SK-N-SH (cell line): ENCODE results near the gene HOXA4. TPM values are rescaled to one million over a fixed set of nuclear protein-coding genes. Genes with fewer than 3 reads are reported as not detected.

Experiments
- CTCF ChIA-PET: fragments of 300-600, 350-600 bp; formaldehyde crosslinking; extraction: SDS; loops from one replicate; lab custom pipeline; 2021; lab: Yijun Ruan, JAX
- POLR2A ChIA-PET: fragments of 350-600 bp; sonication (Branson Sonifier 250); formaldehyde crosslinking; extraction: SDS; loops from one replicate; lab custom pipeline; 2020; ENCODE audit warnings: antibody characterized with exemption, inconsistent platforms; lab: Yijun Ruan, JAX
- DNase-seq: peaks from one replicate; pipeline ENCODE4 v3.0.0; 2012
- H2AFZ ChIP-seq: fragments of 200-600 bp; sonication (generic); 2 replicates; pipeline ENCODE4 v1.8.1; 2016; ENCODE audit warnings: antibody characterized with exemption, mild to moderate bottlenecking, low read depth
- H3F3A ChIP-seq: fragments of 200-600 bp; sonication (generic); replicated peaks from 2 replicates; pipeline ENCODE3; 2016; ENCODE audit warnings: antibody characterized with exemption, mild to moderate bottlenecking; ENCODE audit not compliant: insufficient read depth
- H3K27ac ChIP-seq, 2 experiments: fragments of 200-500 bp in 1 of 2; fragments of 200-600 bp in 1 of 2; sonication (Bioruptor generic) in 1 of 2; sonication (generic), shearing (Covaris generic) in 1 of 2; 2 replicates each; pipeline versions ENCODE4 v1.5.1 to v1.6.1; 2014 to 2016; ENCODE audit warnings: low read depth in 2 of 2, inconsistent platforms in 1 of 2, low read length in 1 of 2, mild to moderate bottlenecking in 1 of 2, mixed read lengths in 1 of 2
- H3K27me3 ChIP-seq: fragments of 200-600 bp; sonication (generic), shearing (Covaris generic); 2 replicates; pipeline ENCODE4 v1.6.1; 2016; ENCODE audit warnings: mixed run types; ENCODE audit not compliant: insufficient read depth
- H3K36me3 ChIP-seq, 2 experiments: fragments of 200-500 bp in 1 of 2; fragments of 200-600 bp in 1 of 2; sonication (Bioruptor generic) in 1 of 2; sonication (generic) in 1 of 2; replicated peaks in 1 of 2; 2 replicates each; pipeline versions ENCODE3 to v1.5.1; 2014 to 2016; ENCODE audit warnings: low read length in 1 of 2, mild to moderate bottlenecking in 1 of 2; ENCODE audit not compliant: insufficient read depth in 2 of 2, control insufficient read depth in 1 of 2
- H3K4me1 ChIP-seq, 2 experiments: fragments of 200-500 bp in 1 of 2; fragments of 200-600 bp in 1 of 2; sonication (Bioruptor generic) in 1 of 2; sonication (generic), shearing (Covaris generic) in 1 of 2; 2 replicates each; pipeline versions ENCODE4 v1.5.1 to v1.6.1; 2014 to 2016; ENCODE audit warnings: low read depth in 1 of 2, low read length in 1 of 2, mixed run types in 1 of 2; ENCODE audit not compliant: insufficient read depth in 2 of 2, control insufficient read depth in 1 of 2
- H3K4me2 ChIP-seq: fragments of 200-600 bp; sonication (generic), shearing (Covaris generic); 2 replicates; pipeline ENCODE4 v1.6.1; 2017; ENCODE audit warnings: mixed run types
- H3K4me3 ChIP-seq, 2 experiments: fragments of 200-500 bp in 1 of 2; fragments of 200-600 bp in 1 of 2; sonication (Bioruptor generic) in 1 of 2; sonication (generic), shearing (Covaris generic) in 1 of 2; 2 replicates each; pipeline versions ENCODE4 v1.5.1 to v1.8.1; 2014 to 2016; ENCODE audit warnings: low read depth in 2 of 2, inconsistent platforms in 1 of 2, low read length in 1 of 2, mild to moderate bottlenecking in 1 of 2, mixed read lengths in 1 of 2, moderate library complexity in 1 of 2
- H3K79me2 ChIP-seq: fragments of 200-600 bp; sonication (generic); 2 replicates; pipeline ENCODE4 v1.8.1; 2017; ENCODE audit warnings: mild to moderate bottlenecking; ENCODE audit not compliant: insufficient read depth
- H3K9ac ChIP-seq: fragments of 200-600 bp; sonication (generic); 2 replicates; pipeline ENCODE4 v1.6.1; 2017; ENCODE audit warnings: mixed run types
- H3K9me2 ChIP-seq: fragments of 200-600 bp; sonication (generic); 2 replicates; pipeline ENCODE4 v1.6.1; 2017; ENCODE audit warnings: mixed run types
- H3K9me3 ChIP-seq: fragments of 200-600 bp; sonication (generic); 2 replicates; pipeline ENCODE4 v1.6.1; 2017; ENCODE audit warnings: mixed run types, mild to moderate bottlenecking, moderate library complexity
- H4K20me1 ChIP-seq: fragments of 200-600 bp; sonication (generic); 2 replicates; pipeline ENCODE4 v1.6.1; 2017; ENCODE audit warnings: mild to moderate bottlenecking, mixed run types; ENCODE audit not compliant: insufficient read depth
- CHD2 ChIP-seq: fragments of 150-350 bp; IDR thresholded peaks from 2 replicates; pipeline ENCODE4 v1.6.1; 2018; ENCODE audit warnings: low read length; ENCODE audit not compliant: partially characterized antibody
- CTCF ChIP-seq: fragments of 200-600 bp; sonication (generic); IDR thresholded peaks from 2 replicates; pipeline ENCODE4 v1.6.1; 2017; ENCODE audit warnings: antibody characterized with exemption, mild to moderate bottlenecking, moderate library complexity
- ELF1 ChIP-seq: IDR thresholded peaks from 2 replicates; pipeline ENCODE4 v1.4.0; 2012
- EP300 ChIP-seq, 2 experiments: IDR thresholded peaks; 2 replicates each; pipeline versions ENCODE4 v1.4.0 to v1.6.1; 2012; ENCODE audit warnings: borderline replicate concordance in 1 of 2, low read depth in 1 of 2, low read length in 1 of 2
- FOSL2 ChIP-seq: IDR thresholded peaks from 2 replicates; pipeline ENCODE4 v1.4.0; 2012; ENCODE audit warnings: low read depth, mild to moderate bottlenecking, moderate library complexity, borderline replicate concordance
- FOXM1 ChIP-seq: IDR thresholded peaks from 2 replicates; pipeline ENCODE4 v1.4.0; 2012; ENCODE audit warnings: low read depth, mild to moderate bottlenecking
- GATA2 ChIP-seq: sonication (generic); formaldehyde crosslinking; IDR thresholded peaks from 2 replicates; pipeline ENCODE4 v1.5.0; 2020; ENCODE audit warnings: mild to moderate bottlenecking, missing genetic modification reagents
- MAX ChIP-seq: IDR thresholded peaks from 2 replicates; pipeline ENCODE4 v1.4.0; 2012; ENCODE audit warnings: low read depth
- MEF2A ChIP-seq: IDR thresholded peaks from 2 replicates; pipeline ENCODE4 v1.4.0; 2012; ENCODE audit warnings: low read depth, borderline replicate concordance
- POLR2AphosphoS5 ChIP-seq: IDR thresholded peaks from 2 replicates; pipeline ENCODE4 v1.6.1; 2012; ENCODE audit warnings: low read depth, low read length
- RFX5 ChIP-seq: IDR thresholded peaks from 2 replicates; pipeline ENCODE4 v1.6.1; 2012; ENCODE audit warnings: mild to moderate bottlenecking, improper control_type of control experiment, low read length
- SMC3 ChIP-seq: IDR thresholded peaks from 2 replicates; pipeline ENCODE4 v1.6.1; 2012; ENCODE audit warnings: low read depth, low read length, improper control_type of control experiment
- TAF1 ChIP-seq: IDR thresholded peaks from 2 replicates; pipeline ENCODE4 v1.6.1; 2012; ENCODE audit warnings: low read depth, mild to moderate bottlenecking, low read length, moderate library complexity, borderline replicate concordance
- USF1 ChIP-seq: IDR thresholded peaks from 2 replicates; pipeline ENCODE4 v1.4.0; 2012; ENCODE audit warnings: low read depth, borderline replicate concordance
- USF2 ChIP-seq: fragments of 150-350 bp; IDR thresholded peaks from 2 replicates; pipeline ENCODE4 v1.6.1; 2017; ENCODE audit warnings: antibody characterized with exemption, low read length, low read depth, borderline replicate concordance
- ZBTB33 ChIP-seq: IDR thresholded peaks from 2 replicates; pipeline ENCODE4 v1.4.0; 2012; ENCODE audit warnings: low read depth, borderline replicate concordance
- WGBS: methylation state at CpG from one replicate; pipeline ENCODE4 v1.1.6; 2017; ENCODE audit warnings: low lambda C conversion rate; 5-methylcytosine and 5-hydroxymethylcytosine counted together
- polyA plus RNA-seq, 3 experiments: library from polyadenylated mRNA; depleted of rRNA; stranded (reverse); fragments of >200 nt; gene quantifications; 2 replicates each; pipeline ENCODE4 v1.2.3, GENCODE V29; 2012

The HOXA4 gene
- polyA plus RNA-seq, 1 of the 3 experiments (the other 2 are of a cell fraction), result not detected

DNA sequence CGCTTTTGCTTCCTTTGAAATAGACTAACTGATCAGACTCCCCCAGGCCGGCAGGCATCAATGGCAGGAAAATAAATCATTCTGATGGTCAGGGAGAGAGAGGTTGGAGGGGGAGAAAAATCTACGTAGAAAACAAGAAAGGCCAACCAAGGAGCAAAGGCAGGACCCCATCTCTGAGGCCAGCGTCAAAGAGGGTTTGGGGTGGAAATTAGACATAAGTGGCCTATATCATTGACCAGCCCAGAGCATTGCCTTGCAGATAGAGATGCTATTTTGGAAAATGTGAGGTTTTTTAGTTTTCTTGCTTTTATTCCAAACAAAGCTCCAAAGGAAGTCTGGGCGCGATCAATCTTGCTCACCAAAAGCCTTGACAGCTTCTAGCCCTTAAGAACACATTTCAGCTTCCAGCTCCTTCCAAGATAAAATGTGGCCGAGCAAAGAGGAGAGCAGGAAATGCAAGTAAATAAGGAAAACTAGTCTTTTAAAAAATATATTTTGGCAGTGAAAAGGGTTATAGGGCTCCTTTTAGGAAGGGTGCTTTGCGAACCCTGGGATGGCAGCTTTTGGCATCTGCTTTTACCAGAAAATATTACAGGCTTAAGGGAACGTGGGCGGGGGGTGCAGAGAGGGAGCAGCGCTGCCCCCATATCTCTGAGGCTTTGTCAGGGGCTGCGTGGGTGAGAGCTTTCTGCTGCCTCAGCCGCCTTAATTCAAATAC is 26.1 kb downstream of the HOXA4 start:
- Histone ChIP-seq H3K9me3 (no peaks in the 10 kb centered on the region), H3K36me3 (no peaks in the 10 kb centered on the region), H3K9ac (no peak overlapping the region), H3K79me2 (no peaks in the 10 kb centered on the region), H3K27me3 (peaks cover 100% of the 10 kb centered on the region), H4K20me1 (no peaks in the 10 kb centered on the region), H3F3A (no peaks in the 10 kb centered on the region), H3K4me3 (no peak overlapping the region), H3K27ac (no peak overlapping the region), H3K4me2 (no peak overlapping the region), H3K4me1 (no peaks in the 10 kb centered on the region; a peak in 1 of 4 replicates), H2AFZ (no peak overlapping the region), H3K9me2 (no peaks in the 10 kb centered on the region)
- TF ChIP-seq POLR2AphosphoS5 (no peak), ZBTB33 (no peak), SMC3 (no peak), GATA2 (CRISPR knock-in tag) (no peak), EP300 (IDR thresholded peaks at IDR 0.05; ENCODE audit: borderline replicate concordance in 1 of 2, low read depth in 1 of 2, low read length in 1 of 2) (no peak), CTCF (no peak), CHD2 (no peak), TAF1 (no peak), USF1 (no peak)
- POLR2A ChIA-PET, result no interaction called here
- CTCF ChIA-PET, result interaction anchor here (1.0 to 1.8 kb wide), 4 partner anchors 47 to 423 kb away, joined by 3 to 5 read pairs (median 4); no protein-coding TSS in a partner anchor
- DNase-seq, result no peak
- WGBS, result 11% methylated on average over 13 of the region's 13 CpGs

GRCh38 chr7:27103489-27104226 is 26.9 kb downstream of the HOXA4 start:
- Histone ChIP-seq H3K27me3 (peaks cover 100% of the 10 kb centered on the region), H3F3A (no peaks in the 10 kb centered on the region), H3K4me1 (no peaks in the 10 kb centered on the region; a peak in 1 of 4 replicates), H3K79me2 (no peaks in the 10 kb centered on the region), H2AFZ (no peak overlapping the region; the same call in 1 of the 2 replicates), H4K20me1 (no peaks in the 10 kb centered on the region), H3K27ac (no peak overlapping the region), H3K36me3 (no peaks in the 10 kb centered on the region), H3K4me2 (no peak overlapping the region), H3K9me3 (no peaks in the 10 kb centered on the region), H3K9ac (no peak overlapping the region), H3K9me2 (no peaks in the 10 kb centered on the region), H3K4me3 (no peak overlapping the region)
- DNase-seq, result no peak
- TF ChIP-seq TAF1, result no peak
- TF ChIP-seq USF2, result no peak
- TF ChIP-seq FOSL2, result no peak
- no peak for TF ChIP-seq CTCF
- no peak for TF ChIP-seq FOXM1
- no peak for TF ChIP-seq CHD2
- TF ChIP-seq POLR2AphosphoS5, result no peak
- no peak for TF ChIP-seq GATA2 (CRISPR knock-in tag)
- TF ChIP-seq RFX5, result no peak
- no peak for TF ChIP-seq MAX
- TF ChIP-seq MEF2A, result no peak
- no peak for TF ChIP-seq ELF1
- POLR2A ChIA-PET, result no interaction called here
- WGBS, result 16% methylated on average over 35 of the region's 35 CpGs
- CTCF ChIA-PET, result no interaction called here
